T-helper 1 cell (primary cell): Measurements from ENCODE around the gene NFKB2.

Experiments
- DNase-seq, 5 donors: peaks; one replicate each; pipeline ENCODE4 v3.0.0-alpha.2; 2012 to 2020

NFKB2 gene

DNA sequence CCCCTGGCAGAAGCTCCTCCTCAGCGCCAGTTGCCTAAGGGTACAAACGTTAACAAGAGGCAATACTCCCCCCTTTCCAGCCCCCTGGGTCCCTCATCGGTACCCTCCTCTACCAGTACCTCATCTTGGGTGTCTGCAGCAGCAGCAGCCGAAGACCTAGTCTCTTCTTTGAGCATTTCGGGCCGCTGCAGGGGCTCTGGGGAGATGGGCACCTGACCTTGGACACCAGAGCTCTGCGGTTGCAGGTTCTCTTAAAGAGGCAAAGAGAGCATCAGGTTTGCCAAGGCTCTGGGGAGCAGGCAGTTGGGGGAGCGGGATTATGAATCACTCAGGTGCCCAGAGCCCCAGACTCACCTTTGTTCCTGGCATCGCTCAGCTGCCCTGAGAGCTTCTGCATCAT is 28.6 kb downstream of the NFKB2 start:
- no peak for DNase-seq

- DNase-seq: no peak
These were observed 29.4 kb downstream of the NFKB2 start for GRCh38 chr10:102424916-102425315.

- DNase-seq: no peak
These were observed 29.9 kb downstream of the NFKB2 start for GRCh38 chr10:102425444-102425843.

- no peak for DNase-seq
These were observed 31.3 kb downstream of the NFKB2 start for GRCh38 chr10:102426803-102427287.

- no peak for DNase-seq
These were observed 34.0 kb downstream of the NFKB2 start for GRCh38 chr10:102429468-102429867.

- no peak for DNase-seq
These were observed 36.1 kb downstream of the NFKB2 start for GRCh38 chr10:102431452-102432124.

- DNase-seq: peak; percentile 84 to 96 (median 89)
These were observed 36.9 kb downstream of the NFKB2 start, which contains the start of gene CUEDC2 for GRCh38 chr10:102432162-102432950. Gene CUEDC2, minus strand, starts transcription at chr10:102432574. Its CDS starts 7,386 bp downstream, at chr10:102425188.

DNA sequence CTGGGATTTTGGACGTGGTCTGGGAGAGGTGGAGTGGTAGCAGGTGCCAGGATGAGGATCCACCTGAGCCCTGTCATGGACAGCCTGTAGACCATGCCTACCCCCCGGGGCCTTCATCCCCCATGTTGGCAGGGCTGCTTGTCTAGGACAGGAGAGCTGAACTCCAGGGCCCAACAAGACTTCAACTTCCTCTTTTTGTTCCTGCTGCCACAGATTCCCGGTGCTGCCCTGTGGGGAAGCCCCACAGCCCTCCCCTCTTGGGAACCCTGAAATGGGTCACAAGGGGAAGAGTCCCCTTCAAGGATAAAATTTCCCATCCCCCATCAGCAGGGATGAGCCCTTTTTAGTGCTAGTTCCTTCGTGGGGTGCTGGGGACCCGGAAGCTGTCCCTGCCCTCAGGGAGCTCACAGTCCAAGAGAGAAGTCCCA is 38.1 kb downstream of the NFKB2 start:
- DNase-seq: no peak

- no peak for DNase-seq
These were observed 39.1 kb downstream of the NFKB2 start for GRCh38 chr10:102434394-102435132.

DNA sequence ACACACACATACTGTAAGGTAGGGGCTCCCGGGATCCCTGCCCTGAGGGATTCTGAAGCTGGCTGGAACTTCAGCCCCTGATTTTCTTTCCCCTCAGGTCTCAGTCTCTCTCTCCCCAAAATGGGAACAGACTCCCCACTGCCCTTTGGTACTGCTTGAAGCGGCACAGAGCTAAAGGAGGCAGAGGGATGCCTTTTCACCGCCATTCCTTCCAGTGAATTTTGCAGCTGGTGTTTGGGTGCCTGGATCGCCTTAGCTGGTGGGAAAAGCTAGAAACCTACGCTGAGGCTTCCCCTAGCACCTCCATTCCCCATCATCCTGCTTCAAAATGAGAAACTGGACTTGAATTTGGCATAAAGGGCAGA is 39.6 kb downstream of the NFKB2 start:
- no peak for DNase-seq

GRCh38 chr10:102435529-102436233 is 40.2 kb downstream of the NFKB2 start:
- peak in 2 of 5 donors; percentile 26 to 76 for DNase-seq

GRCh38 chr10:102436312-102436711 is 40.8 kb downstream of the NFKB2 start:
- DNase-seq: no peak

DNA sequence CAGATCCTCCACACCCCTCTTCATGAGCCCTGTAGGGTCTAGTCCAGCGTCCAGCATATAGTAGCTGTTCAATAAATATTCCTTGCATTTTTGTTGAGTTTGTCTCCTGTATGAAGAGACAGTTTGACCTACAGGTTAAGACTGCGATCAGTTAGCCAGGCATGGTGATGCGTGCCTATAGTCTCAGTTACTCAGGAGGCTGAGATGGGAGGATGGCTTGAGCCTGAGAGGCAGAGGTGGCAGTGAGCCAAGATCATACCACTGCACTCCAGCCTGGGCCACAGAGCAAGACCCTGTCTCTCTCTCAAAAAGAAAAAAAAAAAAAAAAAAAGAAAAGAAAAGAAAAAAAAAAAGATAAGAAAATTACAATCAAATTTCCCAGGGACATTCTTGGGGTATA is 42.0 kb downstream of the NFKB2 start:
- DNase-seq: no peak

- no peak for DNase-seq
These were observed 42.9 kb downstream of the NFKB2 start for GRCh38 chr10:102438374-102438773.

GRCh38 chr10:102444851-102445250 is 49.3 kb downstream of the NFKB2 start:
- no peak for DNase-seq

DNA sequence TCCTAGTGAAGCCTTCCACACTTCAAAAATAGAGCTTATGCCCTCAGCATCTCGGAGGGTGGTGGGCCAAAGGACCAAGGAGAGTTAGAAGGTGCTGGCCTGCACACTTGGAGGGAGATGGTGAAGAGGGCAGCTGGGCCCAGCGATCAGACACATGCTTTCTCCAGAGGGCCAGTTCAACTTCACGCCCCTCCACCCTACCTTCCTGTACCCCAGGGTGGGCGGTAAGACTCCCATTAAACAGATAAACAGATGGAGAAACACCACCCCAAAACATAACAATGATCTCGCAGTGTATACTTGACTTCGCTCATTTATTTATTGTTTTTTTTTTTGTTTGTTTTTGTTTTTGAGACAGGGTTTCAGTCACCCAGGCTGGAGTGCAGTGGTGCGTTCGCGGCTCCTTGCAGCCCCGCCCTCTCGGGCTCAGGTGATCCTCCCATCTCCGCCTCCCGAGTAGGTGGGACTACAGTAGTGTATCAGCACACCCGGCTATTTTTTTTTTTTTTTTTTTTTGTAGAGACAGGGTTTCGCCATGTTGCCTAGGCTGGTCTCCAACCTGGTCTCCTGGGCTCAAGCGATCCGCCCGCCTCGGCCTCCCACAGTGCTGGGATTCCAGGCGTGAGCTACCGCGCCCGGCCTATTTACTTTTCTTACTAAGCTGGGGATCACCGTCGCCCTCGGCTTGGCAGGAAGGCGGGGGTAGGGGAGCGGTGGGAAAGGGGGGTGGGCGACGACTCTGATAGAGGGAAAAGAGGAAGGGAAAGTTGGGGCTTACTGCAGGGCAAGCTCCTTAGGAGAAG is 54.0 kb downstream of the NFKB2 start:
- peak; percentile 71 to 89 (median 82) for DNase-seq

DNA sequence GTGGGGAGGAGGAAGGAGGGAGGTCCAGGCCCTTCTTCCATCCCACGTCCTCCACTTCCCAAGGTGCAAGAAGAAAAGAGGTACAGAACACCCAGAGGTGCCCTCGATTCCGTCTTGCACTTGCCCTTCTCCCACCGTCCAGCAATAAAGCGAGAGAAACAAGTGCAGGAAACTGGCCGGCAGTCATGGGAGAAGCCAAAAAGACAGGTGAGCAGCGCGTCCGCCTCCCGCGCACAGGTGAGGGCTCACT is 54.5 kb downstream of the NFKB2 start:
- DNase-seq: no peak

GRCh38 chr10:102450374-102451104 is 55.0 kb downstream of the NFKB2 start:
- peak; percentile 79 to 94 (median 84) for DNase-seq

- DNase-seq: no peak
These were observed 55.8 kb downstream of the NFKB2 start, which contains the start of gene C10orf95 for GRCh38 chr10:102451105-102451969. Gene C10orf95, minus strand, starts transcription at chr10:102451543. Its CDS starts 450 bp downstream, at chr10:102451093.
